Osteocyte (in vitro differentiated cells): ENCODE results near the gene TRIM26. TPM values are rescaled to one million over a fixed set of nuclear protein-coding genes. Genes with fewer than 3 reads are reported as not detected.

Experiments
- DNase-seq: peaks from one replicate; pipeline ENCODE4 v3.0.0; 2021; ENCODE audit warnings: mixed read lengths; ENCODE audit not compliant: unreplicated experiment; ENCODE audit errors: extremely low spot score
- H3K27ac Mint-ChIP-seq: one replicate; pipeline ENCODE4 v1.8.0; 2021; ENCODE audit warnings: mild to moderate bottlenecking, mixed read lengths; ENCODE audit not compliant: unreplicated experiment
- H3K27me3 Mint-ChIP-seq: one replicate; pipeline ENCODE4 v1.8.0; 2021; ENCODE audit warnings: mixed read lengths; ENCODE audit not compliant: unreplicated experiment
- H3K36me3 Mint-ChIP-seq: one replicate; pipeline ENCODE4 v1.8.0; 2021; ENCODE audit warnings: mixed read lengths; ENCODE audit not compliant: unreplicated experiment
- H3K4me1 Mint-ChIP-seq: one replicate; pipeline ENCODE4 v1.8.0; 2021; ENCODE audit warnings: mixed read lengths; ENCODE audit not compliant: unreplicated experiment
- H3K4me3 Mint-ChIP-seq: one replicate; pipeline ENCODE4 v1.8.0; 2021; ENCODE audit warnings: mild to moderate bottlenecking, moderate library complexity, mixed read lengths; ENCODE audit not compliant: unreplicated experiment
- H3K9me3 Mint-ChIP-seq: one replicate; pipeline ENCODE4 v1.8.0; 2021; ENCODE audit warnings: mixed read lengths; ENCODE audit not compliant: unreplicated experiment
- total RNA-seq: library from RNA; stranded (reverse); gene quantifications from 2 replicates; pipeline ENCODE4 v1.2.1, GENCODE V29; 2021
- TF ChIP-seq, protein P1 (sequence below): fragments of 200-600 bp; sonication (generic); IDR thresholded peaks from 2 replicates; pipeline ENCODE4 v1.5.0; 2021; ENCODE audit warnings: antibody characterized with exemption, mild to moderate bottlenecking, moderate library complexity

Gene TRIM26
- total RNA-seq, 1 donor from 2014 or later: 41.8 TPM

DNA sequence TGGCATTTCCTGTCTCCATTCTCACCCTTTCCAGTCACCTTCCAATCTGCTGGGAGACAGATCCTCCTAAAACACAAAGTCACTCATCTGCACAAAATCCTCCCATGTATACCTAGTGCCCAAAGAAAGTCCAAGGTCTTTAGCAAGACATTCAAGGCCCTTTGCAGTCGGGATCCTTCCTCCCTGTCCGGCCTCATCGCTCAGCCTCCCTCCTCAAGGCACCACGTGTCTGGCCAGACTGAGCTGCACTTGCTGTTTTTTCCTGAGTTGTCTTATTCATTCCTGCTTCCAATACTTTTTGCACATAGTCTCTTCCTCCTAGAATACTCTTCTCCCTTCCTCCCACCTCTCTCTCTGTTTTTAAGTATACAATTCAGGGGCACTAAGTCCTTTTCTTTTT lies 48.5 kb downstream of the TRIM26 start:
- H3K27me3 Mint-ChIP-seq: peaks cover 45% of the 10 kb centered on the region
- H3K27ac Mint-ChIP-seq: no peak overlapping the region
- DNase-seq: no peak
- H3K36me3 Mint-ChIP-seq: no peaks in the 10 kb centered on the region
- H3K9me3 Mint-ChIP-seq: no peaks in the 10 kb centered on the region
- H3K4me1 Mint-ChIP-seq: no peaks in the 10 kb centered on the region
- no peak overlapping the region for H3K4me3 Mint-ChIP-seq
- TF ChIP-seq, protein P1, sequence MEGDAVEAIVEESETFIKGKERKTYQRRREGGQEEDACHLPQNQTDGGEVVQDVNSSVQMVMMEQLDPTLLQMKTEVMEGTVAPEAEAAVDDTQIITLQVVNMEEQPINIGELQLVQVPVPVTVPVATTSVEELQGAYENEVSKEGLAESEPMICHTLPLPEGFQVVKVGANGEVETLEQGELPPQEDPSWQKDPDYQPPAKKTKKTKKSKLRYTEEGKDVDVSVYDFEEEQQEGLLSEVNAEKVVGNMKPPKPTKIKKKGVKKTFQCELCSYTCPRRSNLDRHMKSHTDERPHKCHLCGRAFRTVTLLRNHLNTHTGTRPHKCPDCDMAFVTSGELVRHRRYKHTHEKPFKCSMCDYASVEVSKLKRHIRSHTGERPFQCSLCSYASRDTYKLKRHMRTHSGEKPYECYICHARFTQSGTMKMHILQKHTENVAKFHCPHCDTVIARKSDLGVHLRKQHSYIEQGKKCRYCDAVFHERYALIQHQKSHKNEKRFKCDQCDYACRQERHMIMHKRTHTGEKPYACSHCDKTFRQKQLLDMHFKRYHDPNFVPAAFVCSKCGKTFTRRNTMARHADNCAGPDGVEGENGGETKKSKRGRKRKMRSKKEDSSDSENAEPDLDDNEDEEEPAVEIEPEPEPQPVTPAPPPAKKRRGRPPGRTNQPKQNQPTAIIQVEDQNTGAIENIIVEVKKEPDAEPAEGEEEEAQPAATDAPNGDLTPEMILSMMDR: no peak

DNA sequence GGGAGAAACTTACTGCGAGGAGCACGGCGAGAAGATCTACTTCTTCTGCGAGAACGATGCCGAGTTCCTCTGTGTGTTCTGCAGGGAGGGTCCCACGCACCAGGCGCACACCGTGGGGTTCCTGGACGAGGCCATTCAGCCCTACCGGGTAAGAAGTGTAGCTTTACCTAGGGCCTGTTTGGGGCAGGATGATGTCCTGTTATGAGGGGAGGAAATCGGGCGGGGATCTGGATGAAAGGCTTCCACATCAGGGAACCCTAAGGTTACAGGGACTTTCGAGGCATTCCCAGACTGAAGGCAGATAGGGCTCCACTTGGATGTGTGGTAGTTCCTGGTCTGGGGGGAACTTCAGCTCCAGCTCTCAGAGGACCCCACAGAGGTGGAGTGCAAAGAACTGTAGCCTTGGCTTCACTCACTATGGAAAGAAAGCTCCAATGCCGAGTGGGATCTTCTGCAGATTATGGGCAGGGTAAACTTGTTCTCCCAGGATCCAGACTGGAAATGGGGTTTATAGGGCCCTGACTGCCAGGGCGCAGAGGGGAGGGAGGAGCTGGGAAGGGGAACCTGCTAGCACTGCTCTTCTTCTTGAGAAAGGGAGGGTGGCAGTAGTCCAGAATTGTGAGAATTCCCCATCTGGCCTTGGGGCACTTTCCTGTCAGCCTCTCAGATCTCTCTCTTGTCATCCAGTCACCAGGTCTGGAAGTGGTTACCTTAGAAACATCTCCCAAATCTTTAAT lies 49.1 kb downstream of the TRIM26 start:
- no peak overlapping the region for H3K4me3 Mint-ChIP-seq
- no peaks in the 10 kb centered on the region for H3K36me3 Mint-ChIP-seq
- H3K4me1 Mint-ChIP-seq: no peaks in the 10 kb centered on the region
- no peak overlapping the region for H3K27ac Mint-ChIP-seq
- TF ChIP-seq, protein P1: no peak
- peaks cover 39% of the 10 kb centered on the region for H3K27me3 Mint-ChIP-seq
- DNase-seq: no peak
- H3K9me3 Mint-ChIP-seq: no peaks in the 10 kb centered on the region

DNA sequence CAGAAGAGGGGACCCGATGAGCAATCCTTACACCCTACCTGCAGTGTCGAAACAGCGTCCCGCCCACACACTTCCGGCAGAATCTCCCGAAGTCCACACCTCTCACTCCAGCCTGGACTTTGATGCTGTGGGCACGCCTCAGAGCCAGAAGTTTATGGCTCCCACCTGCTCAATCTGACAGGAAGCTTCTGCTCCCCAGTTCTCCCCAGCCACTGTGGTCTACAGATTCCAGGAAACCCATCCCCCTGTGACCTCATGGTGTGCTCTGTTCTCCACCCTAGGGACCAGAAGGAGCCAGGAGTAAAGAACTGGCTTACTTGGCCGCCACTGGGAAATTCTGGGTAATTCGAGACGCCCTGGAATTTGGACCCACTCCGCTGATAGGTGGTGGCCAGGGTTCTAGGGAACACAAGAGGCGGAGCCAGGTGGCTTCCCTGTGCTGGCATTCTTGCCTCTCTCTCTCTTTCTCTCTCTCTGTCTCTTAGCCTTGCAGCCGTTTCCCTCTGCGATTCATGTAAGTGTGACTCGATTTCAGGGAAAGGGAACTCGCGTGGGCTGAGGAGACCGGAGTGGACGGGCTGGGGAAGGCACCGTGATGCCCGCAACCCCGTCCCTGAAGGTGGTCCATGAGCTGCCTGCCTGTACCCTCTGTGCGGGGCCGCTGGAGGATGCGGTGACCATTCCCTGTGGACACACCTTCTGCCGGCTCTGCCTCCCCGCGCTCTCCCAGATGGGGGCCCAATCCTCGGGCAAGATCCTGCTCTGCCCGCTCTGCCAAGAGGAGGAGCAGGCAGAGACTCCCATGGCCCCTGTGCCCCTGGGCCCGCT lies 49.9 kb downstream of the TRIM26 start, which contains the start of gene TRIM15:
Gene TRIM15 (plus strand): TSS at position 457 of the 828 bp plus-strand sequence. CDS start 139 bp downstream, at position 596.
- Mint-ChIP-seq H3K36me3 (no peaks in the 10 kb centered on the region), H3K4me1 (no peaks in the 10 kb centered on the region), H3K27me3 (peaks cover 31% of the 10 kb centered on the region), H3K9me3 (no peaks in the 10 kb centered on the region), H3K4me3 (no peak within 1 kb of the TSS), H3K27ac (no peak within 1 kb of the TSS)
- TF ChIP-seq, protein P1: no peak
- no peak for DNase-seq

DNA sequence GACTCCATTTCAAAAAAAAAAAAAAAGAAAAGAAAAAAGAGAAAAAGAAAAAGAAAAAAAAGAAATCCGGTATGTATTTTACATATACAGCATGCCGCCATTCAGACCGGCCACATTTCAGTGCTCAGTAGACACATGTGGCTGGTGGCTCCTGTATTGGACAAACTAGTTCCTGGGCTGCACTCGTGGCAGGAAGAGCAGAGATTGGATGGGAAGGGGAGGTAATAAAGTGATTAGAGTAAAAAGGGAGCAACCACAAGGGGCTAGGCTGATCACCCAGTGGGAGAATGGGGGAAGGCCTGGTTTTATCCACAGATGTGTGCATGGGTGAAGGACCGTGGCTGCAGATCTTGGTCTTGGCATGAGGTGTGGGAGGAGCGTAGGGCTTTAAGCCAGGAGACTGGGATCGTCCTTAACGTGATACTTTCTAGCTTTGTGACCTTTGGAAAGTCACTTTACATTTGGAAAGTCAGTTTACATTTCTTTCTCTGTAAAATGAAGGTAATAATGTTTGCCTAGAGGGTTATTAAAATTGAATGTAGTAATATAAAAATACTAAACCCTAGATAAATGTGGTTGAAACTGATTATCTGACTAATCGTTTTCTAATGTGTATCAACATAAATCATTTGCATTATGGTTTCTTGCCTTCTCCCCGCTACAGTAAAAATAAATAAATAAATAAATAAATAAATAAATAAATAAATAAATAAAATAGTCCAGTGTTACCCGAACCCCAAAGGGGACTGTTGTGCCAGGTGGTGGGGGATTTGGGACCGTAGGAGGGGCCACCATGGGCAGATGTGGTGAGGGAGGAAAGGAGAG lies 50.7 kb downstream of the TRIM26 start:
- TF ChIP-seq, protein P1: no peak
- Mint-ChIP-seq H3K36me3 (no peaks in the 10 kb centered on the region), H3K4me3 (no peak overlapping the region), H3K27ac (no peak overlapping the region), H3K27me3 (peaks cover 23% of the 10 kb centered on the region), H3K4me1 (no peaks in the 10 kb centered on the region), H3K9me3 (no peaks in the 10 kb centered on the region)
- DNase-seq: no peak
